ENCODE results near the gene NOM1.

Gene NOM1

GRCh38 chr7:156985101-156985992 lies 35.8 kb downstream of the NOM1 start:
- no peak overlapping the region for H3K27ac ChIP-seq (replicated peaks)
- TF ChIP-seq CTCF (IDR thresholded peaks at IDR 0.05; ENCODE audit: insufficient read depth, low read length), result no peak
- TF ChIP-seq GABPA (IDR thresholded peaks at IDR 0.05; ENCODE audit: low read depth), result no peak
- TF ChIP-seq POLR2AphosphoS5 (IDR thresholded peaks at IDR 0.05; ENCODE audit: low read depth), result no peak
- no peak for TF ChIP-seq REST (IDR thresholded peaks at IDR 0.05; ENCODE audit: insufficient replicate concordance, low read depth)
- TF ChIP-seq SPI1 (IDR thresholded peaks at IDR 0.05; ENCODE audit: borderline replicate concordance, low read depth), result no peak
- DNase-seq (ENCODE audit: low read depth in 1 of 2, low spot score in 1 of 2), result no peak
- no peak overlapping the region for H3K4me3 ChIP-seq (replicated peaks; ENCODE audit: insufficient read depth, low read length)
- no peaks in the 10 kb centered on the region for H3K27me3 ChIP-seq (ENCODE audit: insufficient read depth, poor library complexity, severe bottlenecking)

GRCh38 chr7:156986378-156986777 lies 36.9 kb downstream of the NOM1 start:
- no peaks in the 10 kb centered on the region for H3K27me3 ChIP-seq (ENCODE audit: insufficient read depth, poor library complexity, severe bottlenecking)
- TF ChIP-seq SPI1 (IDR thresholded peaks at IDR 0.05; ENCODE audit: borderline replicate concordance, low read depth), result no peak
- no peak for TF ChIP-seq POLR2AphosphoS5 (IDR thresholded peaks at IDR 0.05; ENCODE audit: low read depth)
- no peak for TF ChIP-seq CTCF (IDR thresholded peaks at IDR 0.05; ENCODE audit: insufficient read depth, low read length)
- no peak for TF ChIP-seq GABPA (IDR thresholded peaks at IDR 0.05; ENCODE audit: low read depth)
- TF ChIP-seq REST (IDR thresholded peaks at IDR 0.05; ENCODE audit: insufficient replicate concordance, low read depth), result no peak
- H3K27ac ChIP-seq (replicated peaks), result no peak overlapping the region
- no peak overlapping the region for H3K4me3 ChIP-seq (replicated peaks; ENCODE audit: insufficient read depth, low read length)
- no peak for DNase-seq (ENCODE audit: low read depth in 1 of 2, low spot score in 1 of 2)

GRCh38 chr7:156988343-156989185 lies 39.1 kb downstream of the NOM1 start:
- H3K27ac ChIP-seq (replicated peaks), result no peak overlapping the region
- no peak overlapping the region for H3K4me3 ChIP-seq (replicated peaks; ENCODE audit: insufficient read depth, low read length)
- TF ChIP-seq SPI1 (IDR thresholded peaks at IDR 0.05; ENCODE audit: borderline replicate concordance, low read depth) (no peak), CTCF (IDR thresholded peaks at IDR 0.05; ENCODE audit: insufficient read depth, low read length) (no peak), POLR2AphosphoS5 (IDR thresholded peaks at IDR 0.05; ENCODE audit: low read depth) (no peak), GABPA (IDR thresholded peaks at IDR 0.05; ENCODE audit: low read depth) (no peak), REST (IDR thresholded peaks at IDR 0.05; ENCODE audit: insufficient replicate concordance, low read depth) (no peak)
- H3K27me3 ChIP-seq (ENCODE audit: insufficient read depth, poor library complexity, severe bottlenecking), result peaks cover 4% of the 10 kb centered on the region
- DNase-seq (ENCODE audit: low read depth in 1 of 2, low spot score in 1 of 2), result no peak
